H9 (cell line): ENCODE results near the gene OCLN. TPM values are rescaled to one million over a fixed set of nuclear protein-coding genes. Genes with fewer than 3 reads are reported as not detected.
"Not testable (repeated sequence)": the region's sequence is repeated elsewhere in the genome, so short reads cannot be mapped to it uniquely, and the experiment has no call there.

ENCODE experiments used
- DNase-seq: peaks from one replicate; pipeline ENCODE4 v3.0.0-alpha.2; 2017
- H2AFZ ChIP-seq: one replicate; pipeline ENCODE4 v1.6.1; 2013; ENCODE audit warnings: mild to moderate bottlenecking, low read length, control low read depth, moderate library complexity
- H2AK5ac ChIP-seq: 2 replicates; pipeline ENCODE4 v1.6.1; 2013; ENCODE audit warnings: low read length, control low read depth, mixed read lengths; ENCODE audit not compliant: insufficient read length
- H2BK120ac ChIP-seq: one replicate; pipeline ENCODE4 v1.6.1; 2013; ENCODE audit warnings: low read depth, mild to moderate bottlenecking, low read length, control low read depth, inconsistent platforms; ENCODE audit not compliant: poor library complexity, severe bottlenecking
- H2BK12ac ChIP-seq: 2 replicates; pipeline ENCODE4 v1.6.1; 2013; ENCODE audit warnings: low read length, control low read depth, mixed read lengths, low read depth; ENCODE audit not compliant: insufficient read length
- H2BK15ac ChIP-seq: 2 replicates; pipeline ENCODE4 v1.6.1; 2013; ENCODE audit warnings: low read depth, low read length, control low read depth
- H2BK20ac ChIP-seq: one replicate; pipeline ENCODE4 v1.6.1; 2013; ENCODE audit warnings: low read depth, mild to moderate bottlenecking, low read length, control low read depth, inconsistent platforms; ENCODE audit not compliant: poor library complexity, severe bottlenecking
- H2BK5ac ChIP-seq: 2 replicates; pipeline ENCODE4 v1.6.1; 2013; ENCODE audit warnings: low read length, control low read depth, mixed read lengths; ENCODE audit not compliant: insufficient read length
- H3K14ac ChIP-seq: 2 replicates; pipeline ENCODE4 v1.6.1; 2013; ENCODE audit warnings: low read length, control low read depth; ENCODE audit not compliant: insufficient read depth
- H3K18ac ChIP-seq: 2 replicates; pipeline ENCODE4 v1.6.1; 2013; ENCODE audit warnings: low read depth, mild to moderate bottlenecking, mixed read lengths, low read length, control low read depth; ENCODE audit not compliant: insufficient read length
- H3K23ac ChIP-seq: 2 replicates; pipeline ENCODE4 v1.6.1; 2013; ENCODE audit warnings: low read length, control low read depth, mixed read lengths, low read depth; ENCODE audit not compliant: insufficient read length
- H3K23me2 ChIP-seq: 2 replicates; pipeline ENCODE4 v1.6.1; 2013; ENCODE audit warnings: low read depth, mild to moderate bottlenecking, mixed read lengths, low read length, control low read depth; ENCODE audit not compliant: insufficient read length, poor library complexity, severe bottlenecking
- H3K27ac ChIP-seq: 2 replicates; pipeline ENCODE4 v1.5.1; 2013; ENCODE audit warnings: low read length, control low read depth, mixed read lengths, low read depth; ENCODE audit not compliant: insufficient read length
- H3K27me3 ChIP-seq: 2 replicates; pipeline ENCODE4 v1.6.1; 2013; ENCODE audit warnings: low read length, control low read depth, inconsistent platforms; ENCODE audit not compliant: insufficient read depth
- H3K4ac ChIP-seq: 2 replicates; pipeline ENCODE4 v1.6.1; 2013; ENCODE audit warnings: low read depth, mild to moderate bottlenecking, control low read depth, inconsistent platforms, low read length, moderate library complexity
- H3K4me1 ChIP-seq: 2 replicates; pipeline ENCODE4 v1.6.1; 2013; ENCODE audit warnings: low read length, control low read depth, inconsistent platforms; ENCODE audit not compliant: insufficient read depth
- H3K4me2 ChIP-seq: 2 replicates; pipeline ENCODE4 v1.6.1; 2013; ENCODE audit warnings: low read length, control low read depth, mixed read lengths; ENCODE audit not compliant: insufficient read length, insufficient read depth
- H3K56ac ChIP-seq: 2 replicates; pipeline ENCODE4 v1.6.1; 2013; ENCODE audit warnings: low read depth, mild to moderate bottlenecking, mixed read lengths, low read length, control low read depth; ENCODE audit not compliant: insufficient read length
- H3K79me1 ChIP-seq: 2 replicates; pipeline ENCODE4 v1.6.1; 2013; ENCODE audit warnings: low read depth, mild to moderate bottlenecking, moderate library complexity, low read length, control low read depth, inconsistent platforms; ENCODE audit not compliant: insufficient read depth, poor library complexity, severe bottlenecking
- H3K79me2 ChIP-seq: 2 replicates; pipeline ENCODE4 v1.6.1; 2013; ENCODE audit warnings: low read length, control low read depth, inconsistent platforms; ENCODE audit not compliant: insufficient read depth
- H3K9ac ChIP-seq: 2 replicates; pipeline ENCODE4 v1.6.1; 2013; ENCODE audit warnings: low read length, control low read depth, mixed read lengths; ENCODE audit not compliant: insufficient read length; ENCODE audit errors: extremely low read depth
- H3K9me3 ChIP-seq: one replicate; pipeline ENCODE4 v1.6.1; 2013; ENCODE audit warnings: low read depth, low read length, inconsistent platforms; ENCODE audit not compliant: control insufficient read depth
- H3T11ph ChIP-seq: one replicate; pipeline ENCODE4 v1.6.1; 2013; ENCODE audit warnings: mild to moderate bottlenecking, low read length, control low read depth, inconsistent platforms
- H4K20me1 ChIP-seq: one replicate; pipeline ENCODE4 v1.6.1; 2013; ENCODE audit not compliant: control insufficient read depth, insufficient read length, insufficient read depth
- H4K5ac ChIP-seq: 2 replicates; pipeline ENCODE4 v1.6.1; 2013; ENCODE audit warnings: low read depth, mild to moderate bottlenecking, mixed read lengths, low read length, control low read depth; ENCODE audit not compliant: insufficient read length
- H4K8ac ChIP-seq: replicated peaks from 2 replicates; pipeline ENCODE4 v1.6.1; 2013; ENCODE audit warnings: low read length, control low read depth, mixed read lengths, low read depth; ENCODE audit not compliant: insufficient read length
- H4K91ac ChIP-seq: 2 replicates; pipeline ENCODE4 v1.6.1; 2013; ENCODE audit warnings: low read depth, mild to moderate bottlenecking, moderate library complexity, mixed read lengths, low read length, control low read depth; ENCODE audit not compliant: insufficient read length
- H3K27ac Mint-ChIP-seq, 3 experiments: 2 replicates in 2 of 3; 3 replicates in 1 of 3; pipeline ENCODE4 v1.8.0; 2020 to 2021; ENCODE audit warnings: mixed read lengths in 3 of 3, mild to moderate bottlenecking in 1 of 3, moderate library complexity in 1 of 3
- H3K27me3 Mint-ChIP-seq: 2 replicates; pipeline ENCODE4 v1.8.0; 2021; ENCODE audit warnings: low read depth, mild to moderate bottlenecking, moderate library complexity, mixed read lengths
- H3K36me3 Mint-ChIP-seq, 3 experiments: 2 replicates in 2 of 3; 3 replicates in 1 of 3; pipeline ENCODE4 v1.8.0; 2020 to 2021; ENCODE audit warnings: low read depth in 3 of 3, mixed read lengths in 3 of 3; ENCODE audit not compliant: insufficient read depth in 1 of 3
- H3K4me1 Mint-ChIP-seq, 2 experiments: 2 replicates each; pipeline ENCODE4 v1.8.0; 2020; ENCODE audit warnings: mixed read lengths in 2 of 2
- H3K4me3 Mint-ChIP-seq, 2 experiments: 2 replicates in 1 of 2; 3 replicates in 1 of 2; pipeline ENCODE4 v1.8.0; 2020 to 2021; ENCODE audit warnings: mild to moderate bottlenecking in 2 of 2, mixed read lengths in 2 of 2, moderate library complexity in 1 of 2
- H3K9me3 Mint-ChIP-seq, 2 experiments: 2 replicates in 1 of 2; 3 replicates in 1 of 2; pipeline ENCODE4 v1.8.0; 2020; ENCODE audit warnings: mild to moderate bottlenecking in 2 of 2, mixed read lengths in 2 of 2, moderate library complexity in 1 of 2
- CTCF ChIP-seq: fragments of 200-600 bp; sonication (generic); conservative IDR thresholded peaks from 3 replicates; pipeline ENCODE4 v1.8.0; 2021; ENCODE audit warnings: antibody characterized with exemption, mild to moderate bottlenecking
- WGBS: extraction: QIAGEN DNeasy Blood & Tissue Kit; methylation state at CpG from one replicate; pipeline ENCODE4 v1.1.7; 2013; ENCODE audit warnings: missing lambda C conversion rate, low lambda C conversion rate, mixed read lengths; ENCODE audit not compliant: insufficient read length; ENCODE audit errors: extremely low coverage; 5-methylcytosine and 5-hydroxymethylcytosine counted together
- total RNA-seq: library from RNA; stranded (reverse); gene quantifications from 2 replicates; pipeline ENCODE4 v1.2.1, GENCODE V29; 2021

The OCLN gene
- total RNA-seq, 1 experiment from 2014 or later = 109 TPM

DNA sequence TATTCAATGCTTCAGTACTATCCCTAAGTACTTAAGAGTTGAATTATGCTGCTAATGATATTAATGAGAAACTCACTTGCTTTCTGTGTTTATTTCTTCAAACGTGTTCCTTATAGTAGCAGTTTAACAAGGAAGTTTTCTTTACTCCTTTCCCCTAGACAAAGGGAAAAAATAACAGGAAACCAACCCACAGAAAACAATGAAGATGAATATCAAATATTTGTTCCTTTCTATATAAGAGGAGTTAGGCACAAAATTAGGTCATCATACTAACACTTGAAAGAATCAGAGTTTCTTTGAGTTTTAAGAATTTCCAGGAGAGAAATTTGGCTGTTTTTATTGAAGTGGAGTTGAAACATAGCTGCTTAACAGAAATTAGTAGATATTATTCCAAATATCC, 15.4 kb upstream of the OCLN start:
- no peaks in the 10 kb centered on the region for H3K27me3 Mint-ChIP-seq
- no peak overlapping the region for H2BK15ac ChIP-seq
- H3K27ac ChIP-seq = no peak overlapping the region
- H2BK20ac ChIP-seq = no peak overlapping the region
- no peaks in the 10 kb centered on the region for H3K4me1 Mint-ChIP-seq
- no peaks in the 10 kb centered on the region for H3K23me2 ChIP-seq
- no peaks in the 10 kb centered on the region for H3K9me3 ChIP-seq
- H3K4me2 ChIP-seq = no peak overlapping the region
- no CpG with 5 or more reads among the region's 1 CpG for WGBS
- no peaks in the 10 kb centered on the region for H3K79me2 ChIP-seq
- no peak overlapping the region for H3K14ac ChIP-seq
- H3K56ac ChIP-seq = no peak overlapping the region
- no peak overlapping the region for H3K27ac Mint-ChIP-seq
- no peak overlapping the region for H2AK5ac ChIP-seq
- H3K18ac ChIP-seq = no peak overlapping the region
- no peak overlapping the region for H2BK5ac ChIP-seq
- H3K4ac ChIP-seq = no peak overlapping the region
- no peaks in the 10 kb centered on the region for H3K4me1 ChIP-seq
- no peak for TF ChIP-seq CTCF
- no peaks in the 10 kb centered on the region for H4K20me1 ChIP-seq
- H2BK120ac ChIP-seq = no peak overlapping the region
- H4K5ac ChIP-seq = no peak overlapping the region
- no peak overlapping the region for H3K9ac ChIP-seq
- DNase-seq = no peak
- no peak overlapping the region for H3T11ph ChIP-seq
- no peak overlapping the region for H4K8ac ChIP-seq
- H3K23ac ChIP-seq = no peak overlapping the region
- no peaks in the 10 kb centered on the region for H3K36me3 Mint-ChIP-seq
- H3K79me1 ChIP-seq = no peaks in the 10 kb centered on the region
- H3K4me3 Mint-ChIP-seq = no peak overlapping the region
- no peak overlapping the region for H2AFZ ChIP-seq
- no peak overlapping the region for H2BK12ac ChIP-seq
- no peaks in the 10 kb centered on the region for H3K27me3 ChIP-seq
- H3K9me3 Mint-ChIP-seq = no peaks in the 10 kb centered on the region; a peak in 1 of 5 replicates
- H4K91ac ChIP-seq = no peak overlapping the region

GRCh38 chr5:69478296-69478695, 14.3 kb upstream of the OCLN start:
- not testable (repeated sequence) for H4K5ac ChIP-seq, DNase-seq, H3K4ac ChIP-seq, H3K18ac ChIP-seq, H3K9ac ChIP-seq, H3K9me3 ChIP-seq, H3K27ac Mint-ChIP-seq, H2BK5ac ChIP-seq, H3K4me1 Mint-ChIP-seq, H2AK5ac ChIP-seq, H3K23me2 ChIP-seq, H2AFZ ChIP-seq, H2BK15ac ChIP-seq, H3K9me3 Mint-ChIP-seq, H4K8ac ChIP-seq, H3K27me3 Mint-ChIP-seq, H3K79me2 ChIP-seq, H3K27ac ChIP-seq, H3K23ac ChIP-seq, H3K4me3 Mint-ChIP-seq, H3K14ac ChIP-seq, H4K20me1 ChIP-seq, H3K56ac ChIP-seq, H4K91ac ChIP-seq, H2BK20ac ChIP-seq, H3K4me1 ChIP-seq, H3K79me1 ChIP-seq, H2BK12ac ChIP-seq, H2BK120ac ChIP-seq, H3K4me2 ChIP-seq, H3K27me3 ChIP-seq, H3T11ph ChIP-seq, H3K36me3 Mint-ChIP-seq
- no CpG with 5 or more reads among the region's 7 CpGs for WGBS
